HCEC 1CT (cell line): ENCODE results near the gene SPR.
A peak's percentile ranks its signal among the peaks of the same experiment; 100 is the strongest.
"Not testable (repeated sequence)": the region's sequence is repeated elsewhere in the genome, so short reads cannot be mapped to it uniquely, and the experiment has no call there.

ENCODE experiments used
- DNase-seq: peaks from one replicate; pipeline ENCODE4 v3.0.0-alpha.2; 2017

SPR gene

GRCh38 chr2:72889991-72890390 is 2.8 kb downstream of the SPR start:
- no peak for DNase-seq

- no peak for DNase-seq
These were observed 4.0 kb downstream of the SPR start for GRCh38 chr2:72891091-72891818.

GRCh38 chr2:72892506-72893173 is 5.4 kb downstream of the SPR start:
- DNase-seq = peak; percentile 72

GRCh38 chr2:72893594-72894319 is 6.5 kb downstream of the SPR start:
- peak; percentile 59 for DNase-seq

- DNase-seq = no peak
These were observed 7.3 kb downstream of the SPR start for GRCh38 chr2:72894514-72894913.

GRCh38 chr2:72895154-72895553 is 7.9 kb downstream of the SPR start:
- no peak for DNase-seq

- DNase-seq = peak; percentile 17
These were observed 8.6 kb downstream of the SPR start for GRCh38 chr2:72895759-72896281.

- DNase-seq = no peak
These were observed 9.2 kb downstream of the SPR start for GRCh38 chr2:72896446-72896845.

- DNase-seq = no peak
These were observed 10.8 kb downstream of the SPR start for GRCh38 chr2:72897785-72898584.

GRCh38 chr2:72898585-72898906 is 11.3 kb downstream of the SPR start:
- DNase-seq = no peak

- DNase-seq = no peak
These were observed 13.1 kb downstream of the SPR start for GRCh38 chr2:72900191-72900825.

GRCh38 chr2:72901426-72901825 is 14.2 kb downstream of the SPR start:
- no peak for DNase-seq

GRCh38 chr2:72907369-72907768 is 20.2 kb downstream of the SPR start:
- DNase-seq = not testable (repeated sequence)

- no peak for DNase-seq
These were observed 21.5 kb downstream of the SPR start for GRCh38 chr2:72908741-72909140.

GRCh38 chr2:72911256-72911655 is 24.0 kb downstream of the SPR start:
- DNase-seq = no peak

GRCh38 chr2:72913486-72914205 is 26.4 kb downstream of the SPR start:
- peak; percentile 22 for DNase-seq

GRCh38 chr2:72914206-72914559 is 27.0 kb downstream of the SPR start:
- DNase-seq = no peak

GRCh38 chr2:72914589-72915319 is 27.5 kb downstream of the SPR start:
- DNase-seq = no peak

- DNase-seq = no peak
These were observed 28.2 kb downstream of the SPR start for GRCh38 chr2:72915320-72915906.

- DNase-seq = no peak
These were observed 28.9 kb downstream of the SPR start for GRCh38 chr2:72915907-72916742.
